SU-DHL-6 (cell line): ENCODE results near the gene PLAAT5.

Source experiments
- H2AFZ ChIP-seq: fragments of 200-600 bp; sonication (generic); 2 replicates; pipeline ENCODE4 v1.6.1; 2014; ENCODE audit warnings: low read depth, mild to moderate bottlenecking, moderate library complexity, mixed read lengths, antibody characterized with exemption, low read length; ENCODE audit not compliant: severe bottlenecking
- H3F3A ChIP-seq: fragments of 200-600 bp; shearing (Covaris generic); 2 replicates; pipeline ENCODE4 v1.6.0; 2016; ENCODE audit warnings: antibody characterized with exemption, mild to moderate bottlenecking; ENCODE audit not compliant: insufficient read depth
- H3K27ac ChIP-seq: fragments of 200-600 bp; sonication (generic); 2 replicates; pipeline ENCODE4 v1.5.1; 2016; ENCODE audit warnings: low read depth, mild to moderate bottlenecking, low read length, moderate library complexity, mixed read lengths
- H3K27me3 ChIP-seq: fragments of 200-600 bp; sonication (generic), shearing (Covaris generic); 2 replicates; pipeline ENCODE4 v1.6.0; 2014; ENCODE audit warnings: mild to moderate bottlenecking, low read length
- H3K36me3 ChIP-seq: fragments of 200-600 bp; sonication (generic); 2 replicates; pipeline ENCODE4 v1.6.1; 2014; ENCODE audit warnings: mild to moderate bottlenecking, low read length, mixed read lengths
- H3K4me2 ChIP-seq: fragments of 300-600, 200-600 bp; shearing (Covaris generic), sonication (generic); 2 replicates; pipeline ENCODE4 v1.6.0; 2014; ENCODE audit warnings: low read length, low read depth, mild to moderate bottlenecking; ENCODE audit not compliant: poor library complexity, severe bottlenecking
- H3K4me3 ChIP-seq: fragments of 200-600 bp; sonication (generic); 2 replicates; pipeline ENCODE4 v1.5.1; 2014; ENCODE audit warnings: antibody characterized with exemption, low read length, mild to moderate bottlenecking, mixed read lengths; ENCODE audit not compliant: insufficient read depth, poor library complexity, severe bottlenecking
- H3K79me2 ChIP-seq: fragments of 200-600 bp; sonication (generic); 2 replicates; pipeline ENCODE4 v1.6.1; 2014; ENCODE audit warnings: mild to moderate bottlenecking, low read length, moderate library complexity; ENCODE audit not compliant: insufficient read depth
- H3K9ac ChIP-seq: fragments of 200-600 bp; sonication (generic); 2 replicates; pipeline ENCODE4 v1.7.0; 2014; ENCODE audit warnings: mild to moderate bottlenecking, low read length
- H3K9me2 ChIP-seq: fragments of 200-600 bp; sonication (generic); replicated peaks from 2 replicates; pipeline ENCODE4 v1.6.1; 2014; ENCODE audit warnings: low read length; ENCODE audit not compliant: insufficient read depth
- H3K9me3 ChIP-seq: fragments of 200-600 bp; sonication (generic); 2 replicates; pipeline ENCODE4 v1.6.1; 2014; ENCODE audit warnings: low read length, mixed read lengths; ENCODE audit not compliant: insufficient read depth
- H4K20me1 ChIP-seq: fragments of 200-600 bp; sonication (generic); 2 replicates; pipeline ENCODE4 v1.6.1; 2014; ENCODE audit warnings: low read depth, mild to moderate bottlenecking, antibody characterized with exemption, low read length, moderate library complexity, mixed read lengths
- EZH2phosphoT487 ChIP-seq: fragments of 200-600 bp; sonication (generic), shearing (Covaris generic); conservative IDR thresholded peaks from 2 replicates; pipeline ENCODE4 v1.6.1; 2018; ENCODE audit warnings: mild to moderate bottlenecking, antibody characterized with exemption, low read length, moderate library complexity, mixed read lengths
- TF ChIP-seq, protein P1 (sequence below): fragments of 200-600 bp; sonication (generic); IDR thresholded peaks from one replicate; pipeline ENCODE4 v1.5.1; 2017; ENCODE audit warnings: antibody characterized with exemption, mild to moderate bottlenecking, low read length, moderate library complexity; ENCODE audit not compliant: insufficient read depth, poor library complexity, severe bottlenecking

PLAAT5 gene

DNA sequence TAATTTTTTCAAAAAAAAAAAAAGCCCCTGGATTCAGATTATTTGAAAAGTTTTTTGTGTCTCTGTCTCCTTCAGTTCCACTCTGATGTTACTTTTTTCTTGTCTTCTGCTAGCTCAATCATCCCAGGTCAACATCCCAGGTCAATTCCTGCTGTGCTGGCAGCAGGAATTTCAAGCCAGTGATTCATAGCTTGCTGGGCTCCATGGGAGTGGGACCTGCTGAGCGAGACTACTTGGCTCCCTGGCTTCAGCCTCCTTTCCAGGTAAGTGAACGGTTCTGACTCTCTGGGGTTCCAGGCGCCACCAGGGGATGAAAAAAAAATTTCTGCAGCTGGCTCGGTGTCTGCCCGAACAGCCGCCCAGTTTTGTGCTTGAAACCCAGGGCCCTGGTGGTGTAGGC, 31.4 kb downstream of the PLAAT5 start:
- no peaks in the 10 kb centered on the region for H3K9me2 ChIP-seq
- H3K27me3 ChIP-seq, result no peaks in the 10 kb centered on the region
- H3K4me3 ChIP-seq, result no peak overlapping the region
- H3K9ac ChIP-seq, result no peak overlapping the region
- no peak overlapping the region for H3K4me2 ChIP-seq
- no peaks in the 10 kb centered on the region for H4K20me1 ChIP-seq
- no peak overlapping the region for H3K27ac ChIP-seq
- no peak overlapping the region for H2AFZ ChIP-seq
- no peak for TF ChIP-seq EZH2phosphoT487
- TF ChIP-seq, protein P1, sequence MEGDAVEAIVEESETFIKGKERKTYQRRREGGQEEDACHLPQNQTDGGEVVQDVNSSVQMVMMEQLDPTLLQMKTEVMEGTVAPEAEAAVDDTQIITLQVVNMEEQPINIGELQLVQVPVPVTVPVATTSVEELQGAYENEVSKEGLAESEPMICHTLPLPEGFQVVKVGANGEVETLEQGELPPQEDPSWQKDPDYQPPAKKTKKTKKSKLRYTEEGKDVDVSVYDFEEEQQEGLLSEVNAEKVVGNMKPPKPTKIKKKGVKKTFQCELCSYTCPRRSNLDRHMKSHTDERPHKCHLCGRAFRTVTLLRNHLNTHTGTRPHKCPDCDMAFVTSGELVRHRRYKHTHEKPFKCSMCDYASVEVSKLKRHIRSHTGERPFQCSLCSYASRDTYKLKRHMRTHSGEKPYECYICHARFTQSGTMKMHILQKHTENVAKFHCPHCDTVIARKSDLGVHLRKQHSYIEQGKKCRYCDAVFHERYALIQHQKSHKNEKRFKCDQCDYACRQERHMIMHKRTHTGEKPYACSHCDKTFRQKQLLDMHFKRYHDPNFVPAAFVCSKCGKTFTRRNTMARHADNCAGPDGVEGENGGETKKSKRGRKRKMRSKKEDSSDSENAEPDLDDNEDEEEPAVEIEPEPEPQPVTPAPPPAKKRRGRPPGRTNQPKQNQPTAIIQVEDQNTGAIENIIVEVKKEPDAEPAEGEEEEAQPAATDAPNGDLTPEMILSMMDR, result no peak
- no peaks in the 10 kb centered on the region for H3K36me3 ChIP-seq
- no peaks in the 10 kb centered on the region for H3K79me2 ChIP-seq
- no peaks in the 10 kb centered on the region for H3K9me3 ChIP-seq
- H3F3A ChIP-seq, result no peaks in the 10 kb centered on the region

DNA sequence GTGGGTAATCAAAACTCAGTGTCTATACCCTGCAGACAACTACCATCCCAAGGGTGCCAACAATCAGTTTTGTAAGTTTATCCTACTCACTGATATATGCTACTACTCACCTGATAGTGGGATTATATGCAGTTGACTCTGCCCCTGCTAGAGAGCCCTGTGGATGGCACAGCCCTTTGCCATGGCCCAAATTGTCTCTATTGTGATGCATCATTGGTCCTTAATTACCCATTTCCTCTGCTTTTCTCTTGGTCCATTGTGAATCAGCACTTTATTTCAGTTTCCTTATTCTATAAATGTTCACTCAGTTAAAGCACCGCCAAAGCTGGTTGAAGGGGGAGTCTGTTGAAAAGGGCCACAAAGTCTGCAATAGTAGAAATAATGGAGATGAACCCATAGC, 42.3 kb downstream of the PLAAT5 start:
- H3K9ac ChIP-seq, result no peak overlapping the region
- no peak overlapping the region for H3K4me2 ChIP-seq
- no peak overlapping the region for H2AFZ ChIP-seq
- no peak overlapping the region for H3K27ac ChIP-seq
- no peaks in the 10 kb centered on the region for H3F3A ChIP-seq
- H3K27me3 ChIP-seq, result no peaks in the 10 kb centered on the region
- no peaks in the 10 kb centered on the region for H3K36me3 ChIP-seq
- H3K79me2 ChIP-seq, result no peaks in the 10 kb centered on the region
- H3K9me3 ChIP-seq, result no peaks in the 10 kb centered on the region
- H3K9me2 ChIP-seq, result no peaks in the 10 kb centered on the region
- H3K4me3 ChIP-seq, result no peak overlapping the region
- TF ChIP-seq, protein P1, result no peak
- TF ChIP-seq EZH2phosphoT487, result no peak
- H4K20me1 ChIP-seq, result no peaks in the 10 kb centered on the region

DNA sequence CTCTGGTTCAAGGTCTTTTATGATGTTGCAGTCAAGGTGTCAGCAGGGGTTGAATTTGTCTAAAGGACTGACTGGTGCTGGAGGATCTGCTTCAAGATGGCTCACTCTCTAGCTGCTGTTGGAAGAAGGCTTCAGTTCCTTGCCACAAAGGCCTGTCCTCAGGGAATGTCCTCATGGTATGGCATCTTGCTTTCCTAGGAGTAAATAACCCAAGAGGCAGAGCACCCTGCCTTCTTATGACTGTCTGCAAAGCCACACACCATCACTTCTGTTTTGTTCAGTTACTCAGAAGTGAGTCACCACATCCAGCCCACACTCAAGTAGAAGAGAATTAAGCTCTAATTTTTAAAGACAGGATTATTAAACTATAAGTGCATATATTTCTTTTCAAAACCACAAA, 45.2 kb downstream of the PLAAT5 start:
- no peak overlapping the region for H3K4me2 ChIP-seq
- H2AFZ ChIP-seq, result no peak overlapping the region
- no peak overlapping the region for H3K4me3 ChIP-seq
- no peaks in the 10 kb centered on the region for H3K79me2 ChIP-seq
- TF ChIP-seq, protein P1, result no peak
- no peak overlapping the region for H3K27ac ChIP-seq
- no peaks in the 10 kb centered on the region for H3K36me3 ChIP-seq
- no peaks in the 10 kb centered on the region for H3K9me3 ChIP-seq
- H3K9ac ChIP-seq, result no peak overlapping the region
- no peaks in the 10 kb centered on the region for H3K9me2 ChIP-seq
- H3F3A ChIP-seq, result no peaks in the 10 kb centered on the region
- no peaks in the 10 kb centered on the region for H3K27me3 ChIP-seq
- H4K20me1 ChIP-seq, result no peaks in the 10 kb centered on the region

DNA sequence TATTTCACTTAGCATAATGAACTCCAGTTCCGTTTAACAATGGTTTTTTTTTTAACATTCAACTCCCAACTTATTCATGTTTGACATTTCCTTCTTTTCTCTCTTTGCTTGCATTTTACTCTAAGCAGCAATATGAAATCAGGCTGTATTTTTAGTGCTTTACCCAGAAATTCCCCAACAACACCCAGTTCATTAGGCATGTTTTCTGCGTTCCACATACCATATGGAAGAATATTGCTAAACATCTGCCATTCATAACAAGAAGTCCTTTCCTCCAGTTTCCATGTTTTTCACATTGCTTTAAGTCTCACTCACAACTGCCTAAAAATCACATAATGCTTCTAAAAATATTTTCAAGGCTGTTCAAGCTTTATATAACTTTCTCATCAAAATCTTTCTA, 45.8 kb downstream of the PLAAT5 start:
- Histone ChIP-seq H3K4me3 (no peak overlapping the region), H3K36me3 (no peaks in the 10 kb centered on the region), H3K9ac (no peak overlapping the region), H2AFZ (no peak overlapping the region), H3F3A (no peaks in the 10 kb centered on the region), H3K9me2 (no peaks in the 10 kb centered on the region), H3K27me3 (no peaks in the 10 kb centered on the region), H4K20me1 (no peaks in the 10 kb centered on the region), H3K9me3 (no peaks in the 10 kb centered on the region), H3K4me2 (no peak overlapping the region), H3K27ac (no peak overlapping the region), H3K79me2 (no peaks in the 10 kb centered on the region)
- TF ChIP-seq EZH2phosphoT487, result no peak
- TF ChIP-seq, protein P1, result no peak
